Muscle layer of colon (tissue), 2 donors: ENCODE measurements around the gene MIS18BP1.

Experiments
- H3K27ac ChIP-seq: one replicate; pipeline ENCODE4 v1.7.0; 2013; ENCODE audit warnings: low read depth, mild to moderate bottlenecking, low read length, moderate library complexity
- H3K27me3 ChIP-seq, 2 donors: one replicate each; pipeline ENCODE4 v1.7.0; 2013; ENCODE audit warnings: low read length in 2 of 2, mild to moderate bottlenecking in 2 of 2; ENCODE audit not compliant: insufficient read depth in 2 of 2, control insufficient read depth in 1 of 2
- H3K36me3 ChIP-seq: one replicate; pipeline ENCODE4 v1.7.0; 2013; ENCODE audit warnings: mild to moderate bottlenecking, low read length; ENCODE audit not compliant: insufficient read depth
- H3K4me1 ChIP-seq: one replicate; pipeline ENCODE4 v1.7.0; 2013; ENCODE audit warnings: mild to moderate bottlenecking, low read length; ENCODE audit not compliant: insufficient read depth
- H3K4me3 ChIP-seq, 2 donors: one replicate each; pipeline ENCODE4 v1.7.0; 2013; ENCODE audit warnings: low read length in 2 of 2, low read depth in 1 of 2, mild to moderate bottlenecking in 1 of 2, moderate library complexity in 1 of 2
- H3K9ac ChIP-seq: one replicate; pipeline ENCODE4 v1.7.0; 2013; ENCODE audit warnings: low read length
- H3K9me3 ChIP-seq: one replicate; pipeline ENCODE4 v1.7.0; 2013; ENCODE audit warnings: mild to moderate bottlenecking, low read length
- donor health status: abdominal sarcoma.
- donor health status: Adenocarcinoma of cecum.

The MIS18BP1 gene

GRCh38 chr14:45198551-45198950 is 54.5 kb downstream of the MIS18BP1 start:
- Histone ChIP-seq H3K9ac (no peak overlapping the region), H3K36me3 (no peaks in the 10 kb centered on the region), H3K4me1 (no peaks in the 10 kb centered on the region), H3K27ac (no peak overlapping the region), H3K9me3 (no peaks in the 10 kb centered on the region), H3K4me3 (no peak overlapping the region), H3K27me3 (no peaks in the 10 kb centered on the region)

- Histone ChIP-seq H3K36me3 (no peaks in the 10 kb centered on the region), H3K9ac (no peak overlapping the region), H3K4me3 (no peak overlapping the region), H3K9me3 (no peaks in the 10 kb centered on the region), H3K27me3 (no peaks in the 10 kb centered on the region), H3K4me1 (no peaks in the 10 kb centered on the region), H3K27ac (no peak overlapping the region)
These were observed 58.0 kb downstream of the MIS18BP1 start for GRCh38 chr14:45194964-45195363.

- H3K27me3 ChIP-seq = no peaks in the 10 kb centered on the region
- H3K36me3 ChIP-seq = no peaks in the 10 kb centered on the region
- H3K9me3 ChIP-seq = no peaks in the 10 kb centered on the region
- no peak overlapping the region for H3K27ac ChIP-seq
- no peak overlapping the region for H3K4me3 ChIP-seq
- no peaks in the 10 kb centered on the region for H3K4me1 ChIP-seq
- H3K9ac ChIP-seq = no peak overlapping the region
These were observed 67.7 kb downstream of the MIS18BP1 start for GRCh38 chr14:45185100-45185814.

- Histone ChIP-seq H3K9me3 (no peaks in the 10 kb centered on the region), H3K36me3 (no peaks in the 10 kb centered on the region), H3K4me1 (no peaks in the 10 kb centered on the region), H3K9ac (no peak overlapping the region), H3K27me3 (no peaks in the 10 kb centered on the region), H3K27ac (no peak overlapping the region), H3K4me3 (no peak overlapping the region)
These were observed 71.2 kb downstream of the MIS18BP1 start for GRCh38 chr14:45181806-45182205.

GRCh38 chr14:45181329-45181728 is 71.7 kb downstream of the MIS18BP1 start:
- H3K27me3 ChIP-seq = no peaks in the 10 kb centered on the region
- H3K9ac ChIP-seq = no peak overlapping the region
- no peaks in the 10 kb centered on the region for H3K36me3 ChIP-seq

GRCh38 chr14:45177076-45177475 is 75.9 kb downstream of the MIS18BP1 start:
- no peaks in the 10 kb centered on the region for H3K4me1 ChIP-seq
- H3K36me3 ChIP-seq = no peaks in the 10 kb centered on the region
- no peak overlapping the region for H3K4me3 ChIP-seq
- H3K27me3 ChIP-seq = no peaks in the 10 kb centered on the region
- no peak overlapping the region for H3K9ac ChIP-seq
- H3K9me3 ChIP-seq = no peaks in the 10 kb centered on the region
- no peak overlapping the region for H3K27ac ChIP-seq

More at GRCh38 chr14:45181329-45181728, 71.7 kb downstream of the MIS18BP1 start:
- Histone ChIP-seq H3K9me3 (no peaks in the 10 kb centered on the region), H3K27ac (no peak overlapping the region), H3K4me1 (no peaks in the 10 kb centered on the region), H3K4me3 (no peak overlapping the region)

GRCh38 chr14:45169906-45170305 is 83.1 kb downstream of the MIS18BP1 start:
- no peak overlapping the region for H3K4me3 ChIP-seq
- no peaks in the 10 kb centered on the region for H3K36me3 ChIP-seq
- H3K27me3 ChIP-seq = no peaks in the 10 kb centered on the region
- H3K27ac ChIP-seq = no peak overlapping the region
- no peaks in the 10 kb centered on the region for H3K9me3 ChIP-seq
- no peak overlapping the region for H3K9ac ChIP-seq
- H3K4me1 ChIP-seq = no peaks in the 10 kb centered on the region

- no peaks in the 10 kb centered on the region for H3K9me3 ChIP-seq
- no peaks in the 10 kb centered on the region for H3K27me3 ChIP-seq
- no peak overlapping the region for H3K9ac ChIP-seq
- no peaks in the 10 kb centered on the region for H3K4me1 ChIP-seq
- H3K36me3 ChIP-seq = no peaks in the 10 kb centered on the region
- no peak overlapping the region for H3K4me3 ChIP-seq
- H3K27ac ChIP-seq = no peak overlapping the region
These were observed 96.9 kb downstream of the MIS18BP1 start for GRCh38 chr14:45156067-45156466.
